ENCODE results near the gene IFT20.
"Not testable (repeated sequence)": the region's sequence is repeated elsewhere in the genome, so short reads cannot be mapped to it uniquely, and the experiment has no call there.

Gene IFT20

DNA sequence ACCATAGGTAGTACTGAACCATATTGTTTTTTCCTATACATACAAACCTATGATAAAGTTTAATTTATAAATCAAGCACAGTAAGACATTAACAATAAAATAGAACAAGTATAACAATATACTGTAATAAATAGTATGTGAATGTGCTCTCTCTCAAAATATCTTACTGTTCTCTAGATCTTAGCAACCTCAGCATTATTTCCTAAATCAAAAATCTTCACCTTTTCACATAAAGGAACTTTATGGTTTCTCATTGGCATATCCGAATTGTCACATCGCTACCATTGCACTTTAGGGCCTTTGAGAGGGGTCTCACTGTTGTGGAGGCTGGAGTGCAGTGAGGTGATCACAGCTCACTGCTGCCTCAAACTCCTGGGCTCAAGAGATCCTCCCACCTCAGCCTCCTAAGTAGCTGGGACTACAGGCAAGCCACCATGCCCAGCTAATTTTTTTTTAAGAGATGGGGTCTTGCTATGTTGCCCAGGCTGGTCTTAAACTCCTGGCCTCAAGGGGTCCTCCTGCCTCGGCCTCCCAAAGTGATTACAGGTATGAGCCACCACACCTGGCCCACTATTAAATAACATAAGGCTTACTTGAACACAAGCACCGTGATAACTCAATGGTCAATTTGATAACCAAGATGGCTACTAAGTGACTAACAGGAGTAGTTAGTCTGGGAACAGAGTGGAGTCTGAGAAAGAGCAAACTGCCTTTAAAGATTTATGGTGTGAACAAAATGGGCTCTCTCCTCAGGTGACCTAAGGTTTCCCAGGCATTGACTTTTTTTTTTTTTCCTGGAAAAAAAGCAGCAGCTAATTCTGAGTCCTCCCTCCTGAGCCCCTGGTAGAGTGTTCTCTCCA, 19.2 kb downstream of the IFT20 start:
- no peak for DNase-seq (ENCODE audit: low spot score)

DNA sequence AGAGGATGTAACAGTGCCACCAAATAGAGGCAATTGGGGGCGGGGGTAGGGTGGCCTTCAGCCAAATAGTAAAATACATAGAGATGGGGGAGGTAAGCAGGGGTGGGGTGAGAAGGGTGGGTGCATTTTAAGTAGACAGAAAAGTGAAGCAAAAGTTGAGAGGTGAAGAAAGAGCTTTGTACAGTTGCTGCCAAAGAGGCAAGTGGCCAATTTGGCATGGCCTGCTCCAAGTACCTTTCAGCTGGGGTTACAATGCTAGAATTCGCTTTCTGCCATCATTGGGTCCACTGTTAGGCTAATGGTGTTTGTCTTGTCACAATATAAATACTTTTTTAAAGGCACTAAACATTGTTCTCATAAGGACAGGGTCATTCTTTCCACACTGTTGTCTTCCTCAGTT, 21.4 kb downstream of the IFT20 start:
- no peak for DNase-seq (ENCODE audit: low spot score)

DNA sequence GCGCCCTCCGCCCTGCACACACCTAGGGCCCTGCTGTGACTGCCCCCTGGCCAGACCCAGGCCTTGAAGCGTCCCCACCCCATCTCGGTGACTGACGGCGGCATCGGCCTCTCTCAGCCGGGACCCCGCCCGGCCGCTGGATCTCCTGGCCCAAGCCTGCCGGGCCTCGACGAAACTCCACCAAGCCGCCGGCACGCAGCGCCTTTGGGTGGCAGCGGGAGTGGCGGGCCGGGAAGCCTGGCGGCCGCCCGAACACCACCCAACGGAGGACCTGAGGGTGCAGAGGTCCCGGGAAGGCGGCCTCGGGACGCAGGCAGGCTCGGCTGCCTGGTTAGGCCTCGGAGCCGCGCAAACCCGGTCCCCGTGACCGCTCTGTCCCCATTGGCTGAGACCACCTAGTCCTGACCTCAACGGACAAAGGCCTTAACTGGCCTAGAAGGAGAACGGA, 28.3 kb downstream of the IFT20 start:
- DNase-seq (ENCODE audit: low spot score): no peak

DNA sequence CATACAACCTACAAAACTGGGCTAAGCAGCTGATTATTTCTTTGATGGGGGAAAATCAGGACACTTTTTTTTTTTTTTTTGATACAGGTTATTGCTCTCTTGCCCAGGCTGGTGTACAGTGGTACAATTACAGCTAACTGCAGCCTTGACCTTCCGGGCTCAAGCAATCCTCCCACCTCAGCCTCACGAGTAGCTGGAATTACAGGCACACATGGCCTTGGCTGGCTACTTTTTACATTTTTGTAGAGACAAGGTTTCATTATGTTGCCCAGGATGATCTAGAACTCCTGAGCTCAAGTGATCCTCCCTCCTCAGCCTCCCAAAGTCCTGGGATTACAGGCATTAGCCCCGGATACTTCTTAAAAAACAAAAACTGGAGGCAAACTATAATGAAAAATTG, 36.8 kb downstream of the IFT20 start:
- no peak for DNase-seq (ENCODE audit: low spot score)

DNA sequence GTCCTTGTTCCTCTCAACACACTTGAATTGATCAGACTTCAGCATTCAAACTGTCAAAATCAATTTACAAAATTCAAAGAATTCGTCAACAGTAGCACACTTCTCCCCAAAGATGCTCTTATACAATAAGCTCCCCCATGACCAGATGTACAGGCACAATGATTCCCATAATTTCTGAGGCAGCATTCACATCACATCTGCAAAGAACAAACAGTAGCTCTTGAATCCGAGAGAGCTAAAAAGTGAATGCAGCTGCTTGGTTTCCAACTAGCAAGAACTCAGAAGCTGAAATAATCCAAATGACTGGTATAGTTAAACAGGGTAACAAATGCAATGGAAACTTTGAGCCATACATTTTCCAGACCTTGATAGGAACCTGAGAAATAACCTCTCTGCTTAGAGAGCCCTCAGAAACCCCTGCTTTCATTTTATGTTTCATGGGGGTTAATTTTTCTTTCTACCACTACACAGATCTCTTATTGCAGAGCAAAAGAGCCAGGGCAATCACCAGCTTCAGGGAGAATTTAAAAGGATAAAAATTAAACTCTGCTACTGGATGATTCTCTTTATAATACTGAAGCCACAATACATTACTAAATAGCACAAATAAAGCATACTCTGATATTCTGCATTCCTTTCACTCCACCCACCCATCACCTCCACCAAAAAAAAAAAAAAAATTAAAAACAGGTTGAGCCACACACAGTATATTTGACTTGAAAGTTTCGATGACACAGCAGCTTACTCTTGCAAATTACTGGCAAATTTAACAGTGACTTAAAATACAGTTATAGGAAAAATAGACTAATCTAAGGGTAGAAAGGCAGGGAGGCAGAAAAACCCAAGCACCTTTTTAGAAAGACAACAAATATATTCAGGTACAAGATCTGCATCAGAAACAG, 39.3 kb downstream of the IFT20 start:
- DNase-seq (ENCODE audit: low spot score): no peak

DNA sequence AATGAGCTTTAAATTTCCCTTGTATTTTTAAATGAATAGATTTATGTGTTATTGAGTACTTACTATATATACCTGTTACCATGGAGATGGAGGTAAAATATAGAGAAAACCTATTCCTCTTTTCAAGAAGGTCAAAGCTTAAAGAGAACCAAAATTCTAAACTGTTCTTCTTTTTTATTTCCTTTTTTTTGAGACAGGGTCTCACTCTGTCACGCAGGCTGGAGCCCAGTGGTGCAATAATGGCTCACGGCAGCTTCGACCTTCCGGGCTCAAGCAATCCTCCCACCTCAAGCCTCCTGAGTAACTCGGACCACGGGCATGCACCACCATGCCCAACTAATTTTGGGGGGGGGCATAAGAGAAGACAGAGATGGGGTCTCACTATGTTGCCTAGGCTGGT, 41.3 kb downstream of the IFT20 start:
- DNase-seq (ENCODE audit: low spot score): no peak

DNA sequence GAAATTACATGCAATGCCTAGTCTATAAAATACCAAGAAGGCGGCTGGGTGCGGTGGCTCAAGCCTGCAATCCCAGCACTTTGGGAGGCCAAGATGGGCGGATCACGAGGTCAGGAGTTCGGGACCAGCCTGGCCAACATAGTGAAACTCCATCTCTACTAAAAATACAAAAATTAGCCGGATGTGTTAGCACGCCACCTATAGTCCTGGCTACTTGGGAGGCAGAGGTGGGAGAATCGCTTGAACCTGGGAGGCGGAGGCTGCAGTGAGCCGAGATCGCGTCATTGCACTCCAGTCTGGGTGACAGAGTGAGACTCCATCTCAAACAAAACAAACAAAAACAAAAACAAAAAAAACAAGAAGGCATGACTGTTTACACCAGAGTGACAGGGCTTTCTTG, 42.4 kb downstream of the IFT20 start:
- DNase-seq (ENCODE audit: low spot score): not testable (repeated sequence)

DNA sequence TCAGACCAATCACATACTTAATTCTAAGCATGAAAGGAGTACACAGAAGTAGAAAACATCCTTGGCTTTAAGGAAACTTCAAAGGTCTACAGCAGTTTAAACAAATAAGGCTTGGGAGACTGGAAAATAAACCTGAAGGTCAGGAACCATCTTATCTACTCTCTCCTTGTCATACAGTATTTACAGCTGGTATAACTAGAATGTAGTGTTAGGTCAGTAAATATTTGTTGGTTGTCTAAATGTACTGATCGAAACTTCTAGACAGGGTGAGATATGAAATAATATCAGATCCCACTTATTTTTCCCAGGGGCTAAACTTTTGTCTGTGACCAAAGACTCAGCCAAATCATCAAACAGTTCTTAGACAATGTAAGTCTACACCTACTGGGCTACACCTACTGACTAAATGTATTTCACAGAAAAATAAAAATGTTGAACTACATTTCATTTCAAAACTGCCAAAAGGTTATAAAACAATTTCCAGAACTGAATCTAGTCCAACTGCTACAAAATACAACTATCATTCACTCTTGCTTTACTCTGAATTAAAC, 43.4 kb downstream of the IFT20 start:
- DNase-seq (ENCODE audit: low spot score): no peak

DNA sequence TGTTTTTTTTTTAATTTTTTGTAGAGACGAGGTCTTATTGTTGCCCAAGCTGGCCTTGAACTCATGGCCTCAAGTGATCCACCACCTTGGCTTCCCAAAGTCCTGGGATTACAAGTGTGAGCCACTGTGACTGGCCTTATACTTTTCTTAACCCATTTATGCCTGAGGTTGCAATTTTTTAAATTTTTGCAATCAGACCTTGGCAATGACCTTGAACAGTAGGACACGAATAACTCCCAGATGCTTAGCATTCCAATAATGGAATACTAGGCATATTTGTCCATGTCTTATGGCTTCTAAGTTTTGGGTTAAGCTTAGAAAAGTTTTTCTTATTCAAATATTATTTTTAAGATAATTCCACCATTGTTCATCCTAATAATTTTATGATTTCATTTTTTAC, 44.6 kb downstream of the IFT20 start:
- DNase-seq (ENCODE audit: low spot score): no peak

DNA sequence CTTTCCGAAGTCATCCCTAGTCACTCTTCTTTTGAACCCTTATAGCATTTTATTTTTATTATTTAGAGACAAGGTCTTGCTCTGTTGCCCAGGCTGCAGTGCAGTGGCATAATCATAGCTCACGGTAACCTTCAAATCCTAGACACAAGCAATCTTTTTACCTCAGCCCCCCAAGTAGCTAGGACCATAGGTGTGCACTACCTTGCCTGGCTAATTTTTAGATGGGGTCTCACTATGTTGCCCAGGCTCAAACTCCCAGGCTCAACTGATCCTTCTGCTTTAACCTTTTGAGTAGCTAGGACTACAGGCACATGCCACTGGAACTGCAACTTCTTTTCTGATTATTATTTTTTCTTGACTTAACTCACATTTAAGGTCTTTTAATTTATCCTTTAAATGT, 49.3 kb downstream of the IFT20 start:
- DNase-seq (ENCODE audit: low spot score): no peak

DNA sequence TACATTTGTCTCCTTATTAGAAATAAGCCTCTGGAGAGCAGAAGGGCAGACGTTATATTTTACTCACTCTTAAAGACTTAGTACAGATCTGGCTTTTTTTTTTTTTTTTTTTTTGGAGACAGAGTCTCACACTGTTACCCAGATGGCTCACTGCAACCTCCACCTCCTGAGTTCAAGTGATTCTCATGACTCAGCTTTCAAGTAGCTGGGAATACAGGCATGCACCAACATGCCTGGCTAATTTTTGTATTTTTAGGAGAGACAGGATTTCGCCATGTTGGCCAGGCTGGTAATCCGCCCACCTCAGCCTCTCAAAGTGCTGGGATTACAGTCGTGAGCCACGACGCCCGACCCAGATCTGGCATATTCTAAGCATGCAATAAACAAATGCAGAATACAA, 52.7 kb downstream of the IFT20 start:
- DNase-seq (ENCODE audit: low spot score): no peak

DNA sequence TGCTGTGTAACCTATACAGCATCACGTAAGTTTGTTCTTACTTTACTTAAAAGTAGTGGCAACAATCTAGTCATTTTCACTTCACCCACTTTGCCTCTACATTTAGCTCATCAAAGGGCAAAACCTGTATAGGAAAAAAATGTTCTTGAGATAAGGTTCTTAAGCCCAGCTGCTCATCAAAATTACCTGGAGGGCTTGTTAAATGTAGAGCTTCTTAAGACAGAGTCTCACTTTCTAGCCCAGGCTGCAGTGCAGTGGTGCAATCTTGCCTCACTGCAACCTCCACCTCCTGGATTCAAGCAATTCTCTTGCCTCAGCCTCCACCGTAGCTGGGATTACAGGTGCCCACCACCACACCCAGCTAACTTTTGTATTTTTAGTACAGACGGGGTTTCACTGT, 54.4 kb downstream of the IFT20 start:
- DNase-seq (ENCODE audit: low spot score): no peak

DNA sequence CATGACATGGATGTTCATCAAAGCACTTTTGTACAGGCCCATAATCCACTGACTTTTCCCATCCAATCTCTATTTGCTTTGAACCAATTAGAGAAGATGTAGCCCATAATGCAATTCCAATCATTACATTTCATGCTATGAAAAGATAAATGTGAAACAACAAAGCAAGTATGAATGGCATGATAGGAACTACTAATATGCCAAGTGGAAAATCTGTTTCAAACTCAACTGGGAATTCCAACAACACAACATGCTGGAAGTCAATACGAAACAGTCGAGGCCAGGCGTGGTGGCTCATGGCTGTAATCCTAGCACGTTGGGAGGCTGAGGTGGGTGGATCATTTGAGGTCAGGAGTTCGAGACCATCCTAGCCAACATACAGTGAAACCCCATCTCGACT, 55.9 kb downstream of the IFT20 start:
- no peak for DNase-seq (ENCODE audit: low spot score)

Data from HuH-7 (cell line).